AG10803 (cell line): ENCODE data around the gene FYB1.
A peak's percentile ranks its signal among the peaks of the same experiment; 100 is the strongest.
"Not testable (repeated sequence)": the region's sequence is repeated elsewhere in the genome, so short reads cannot be mapped to it uniquely, and the experiment has no call there.

Experiments used
- DNase-seq: peaks from one replicate; pipeline ENCODE4 v3.0.0; 2010; ENCODE audit warnings: low read depth
- H3K4me3 ChIP-seq: 2 replicates; pipeline ENCODE4 v1.5.1; 2011; ENCODE audit warnings: mild to moderate bottlenecking, low read length, control low read depth
- TF ChIP-seq, protein P1 (sequence below): conservative IDR thresholded peaks from 2 replicates; pipeline ENCODE4 v1.5.1; 2011; ENCODE audit warnings: mild to moderate bottlenecking, low read length, control low read depth, inconsistent platforms

Gene FYB1

DNA sequence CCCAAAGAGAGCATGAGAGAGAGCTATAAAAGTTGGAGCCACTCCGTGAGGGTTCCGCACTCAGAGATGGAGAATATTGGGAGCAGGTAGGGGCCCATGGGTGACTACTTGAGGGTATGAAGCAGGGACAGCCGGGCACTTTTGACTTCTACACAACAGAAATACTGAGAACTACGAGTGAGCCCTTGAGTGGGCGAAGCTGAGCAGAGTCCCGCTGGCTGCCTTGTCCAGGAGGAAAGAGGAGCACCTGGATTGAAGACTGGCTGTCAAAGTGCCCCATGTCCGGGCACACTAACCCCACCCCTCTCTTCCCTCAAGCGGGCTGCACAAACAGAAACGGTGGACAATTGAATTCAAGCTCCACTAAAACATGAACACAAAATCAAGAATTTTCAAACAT lies 33.6 kb downstream of the FYB1 start:
- no peak overlapping the region for H3K4me3 ChIP-seq
- DNase-seq: no peak
- TF ChIP-seq, protein P1, sequence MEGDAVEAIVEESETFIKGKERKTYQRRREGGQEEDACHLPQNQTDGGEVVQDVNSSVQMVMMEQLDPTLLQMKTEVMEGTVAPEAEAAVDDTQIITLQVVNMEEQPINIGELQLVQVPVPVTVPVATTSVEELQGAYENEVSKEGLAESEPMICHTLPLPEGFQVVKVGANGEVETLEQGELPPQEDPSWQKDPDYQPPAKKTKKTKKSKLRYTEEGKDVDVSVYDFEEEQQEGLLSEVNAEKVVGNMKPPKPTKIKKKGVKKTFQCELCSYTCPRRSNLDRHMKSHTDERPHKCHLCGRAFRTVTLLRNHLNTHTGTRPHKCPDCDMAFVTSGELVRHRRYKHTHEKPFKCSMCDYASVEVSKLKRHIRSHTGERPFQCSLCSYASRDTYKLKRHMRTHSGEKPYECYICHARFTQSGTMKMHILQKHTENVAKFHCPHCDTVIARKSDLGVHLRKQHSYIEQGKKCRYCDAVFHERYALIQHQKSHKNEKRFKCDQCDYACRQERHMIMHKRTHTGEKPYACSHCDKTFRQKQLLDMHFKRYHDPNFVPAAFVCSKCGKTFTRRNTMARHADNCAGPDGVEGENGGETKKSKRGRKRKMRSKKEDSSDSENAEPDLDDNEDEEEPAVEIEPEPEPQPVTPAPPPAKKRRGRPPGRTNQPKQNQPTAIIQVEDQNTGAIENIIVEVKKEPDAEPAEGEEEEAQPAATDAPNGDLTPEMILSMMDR: no peak

DNA sequence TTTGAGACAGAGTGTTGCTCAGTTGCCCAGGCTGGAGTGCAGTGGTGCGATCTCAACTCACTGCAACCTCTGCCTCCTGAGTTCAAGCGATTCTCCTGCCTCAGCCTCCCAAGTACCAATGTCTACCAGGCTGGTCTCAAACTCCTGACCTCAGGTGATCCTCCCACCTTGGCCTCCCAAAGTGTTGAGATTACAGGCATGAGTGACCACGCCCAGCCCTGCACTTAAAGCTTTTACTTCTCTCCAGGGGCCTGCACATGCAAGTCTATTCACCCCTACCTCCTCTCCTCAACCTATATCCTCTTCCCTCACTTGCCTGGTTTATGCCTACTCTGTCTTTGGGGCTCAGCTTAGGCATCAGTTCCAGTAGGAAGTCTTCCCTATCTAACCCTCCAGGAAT lies 39.8 kb downstream of the FYB1 start:
- H3K4me3 ChIP-seq, DNase-seq: not testable (repeated sequence)

DNA sequence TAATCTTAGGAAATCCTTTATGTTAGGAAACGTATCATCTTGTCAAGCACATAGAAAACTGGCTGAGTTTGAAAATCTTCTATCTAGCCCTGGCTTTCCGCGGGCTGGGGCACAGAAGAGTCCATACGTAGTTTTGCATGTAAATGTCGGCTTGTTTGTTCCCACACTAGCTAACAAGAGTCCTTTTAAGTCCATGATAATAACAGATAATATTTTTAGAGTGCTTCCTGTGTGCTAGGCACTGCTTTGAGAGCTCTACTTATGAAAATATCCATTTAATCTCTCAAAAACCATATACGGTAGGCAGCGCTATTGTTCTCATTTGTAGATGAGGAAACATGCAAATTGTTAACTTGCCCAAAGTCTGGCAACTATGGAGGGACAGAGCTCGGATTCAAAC lies 40.5 kb downstream of the FYB1 start:
- no peak for DNase-seq
- TF ChIP-seq, protein P1: no peak
- no peak overlapping the region for H3K4me3 ChIP-seq

DNA sequence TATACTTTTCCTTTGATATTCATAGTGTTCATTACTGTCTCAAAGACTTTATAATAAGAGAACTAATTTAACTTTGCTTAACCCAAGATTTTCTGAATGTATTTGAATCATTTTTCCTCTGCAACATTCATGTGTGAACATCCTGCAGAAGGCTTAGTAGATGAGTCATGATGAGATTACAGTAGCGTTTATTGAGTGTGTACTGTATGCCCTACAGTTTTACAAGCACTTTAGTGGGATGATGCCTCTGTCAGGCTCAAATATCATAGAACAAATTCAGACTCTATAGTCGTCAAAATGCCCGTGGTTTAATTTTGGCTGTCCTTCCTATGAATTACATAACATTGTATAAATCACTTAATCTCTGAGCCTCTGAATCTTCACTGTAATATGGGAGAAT lies 41.2 kb downstream of the FYB1 start:
- H3K4me3 ChIP-seq: no peak overlapping the region
- TF ChIP-seq, protein P1: no peak
- DNase-seq: peak; percentile 55

DNA sequence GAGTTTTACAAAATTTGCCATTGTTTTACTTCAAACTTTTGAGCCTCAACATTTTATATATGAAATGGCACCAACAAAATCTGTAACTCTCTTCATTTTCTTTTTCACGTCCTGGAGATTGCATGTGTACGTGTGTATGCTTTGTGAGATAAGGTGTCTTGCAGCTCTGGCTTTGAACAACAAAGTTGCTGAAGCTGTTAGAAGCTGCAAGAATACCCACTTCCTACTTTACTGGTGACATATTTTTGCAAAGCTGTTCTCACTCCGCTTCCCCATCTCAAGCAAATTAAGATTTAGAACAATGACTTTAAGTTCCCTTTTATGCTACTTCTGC lies 41.8 kb downstream of the FYB1 start:
- H3K4me3 ChIP-seq: no peak overlapping the region
- DNase-seq: no peak
- TF ChIP-seq, protein P1: no peak

DNA sequence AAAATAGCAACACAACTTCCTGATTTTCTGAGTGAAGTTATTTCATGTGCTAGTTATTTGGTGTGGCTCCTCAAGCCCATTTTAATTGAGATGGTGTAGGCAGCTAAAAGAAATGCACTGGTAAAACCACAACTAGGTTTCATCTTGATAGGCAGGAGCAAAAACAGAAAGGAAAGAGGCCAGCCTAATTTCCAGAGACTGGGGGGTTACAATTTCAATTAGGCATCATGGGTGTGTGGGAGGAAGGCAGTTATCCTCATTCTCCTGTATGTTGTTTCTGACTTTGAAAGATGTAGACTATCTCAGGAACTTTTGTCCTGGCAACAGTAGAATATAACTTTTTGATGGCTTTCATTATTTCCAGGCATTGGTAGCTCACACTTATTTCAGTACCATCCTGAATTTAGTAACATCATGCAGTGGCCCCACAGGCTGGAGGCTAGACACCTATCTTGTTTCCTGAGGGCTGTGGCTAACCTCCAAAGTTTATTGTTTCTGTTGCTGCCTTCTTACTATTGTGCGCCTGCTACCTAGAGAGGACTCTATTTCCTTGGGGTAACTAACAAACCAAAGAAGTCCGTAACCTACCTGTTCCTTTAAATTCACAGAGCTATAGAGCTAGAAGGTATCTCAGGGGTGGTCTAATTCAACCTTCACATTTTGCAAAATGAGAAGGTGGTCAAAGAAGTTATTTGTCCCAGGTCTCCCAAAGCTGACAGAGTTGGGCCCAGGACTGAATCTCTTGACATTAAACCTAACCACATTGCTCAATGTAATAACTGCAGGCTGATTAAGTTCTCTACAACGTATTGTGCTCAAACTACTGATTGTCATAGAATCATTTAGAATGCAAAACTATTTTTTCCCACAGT lies 42.4 kb downstream of the FYB1 start:
- DNase-seq: no peak
- no peak overlapping the region for H3K4me3 ChIP-seq
- TF ChIP-seq, protein P1: no peak

DNA sequence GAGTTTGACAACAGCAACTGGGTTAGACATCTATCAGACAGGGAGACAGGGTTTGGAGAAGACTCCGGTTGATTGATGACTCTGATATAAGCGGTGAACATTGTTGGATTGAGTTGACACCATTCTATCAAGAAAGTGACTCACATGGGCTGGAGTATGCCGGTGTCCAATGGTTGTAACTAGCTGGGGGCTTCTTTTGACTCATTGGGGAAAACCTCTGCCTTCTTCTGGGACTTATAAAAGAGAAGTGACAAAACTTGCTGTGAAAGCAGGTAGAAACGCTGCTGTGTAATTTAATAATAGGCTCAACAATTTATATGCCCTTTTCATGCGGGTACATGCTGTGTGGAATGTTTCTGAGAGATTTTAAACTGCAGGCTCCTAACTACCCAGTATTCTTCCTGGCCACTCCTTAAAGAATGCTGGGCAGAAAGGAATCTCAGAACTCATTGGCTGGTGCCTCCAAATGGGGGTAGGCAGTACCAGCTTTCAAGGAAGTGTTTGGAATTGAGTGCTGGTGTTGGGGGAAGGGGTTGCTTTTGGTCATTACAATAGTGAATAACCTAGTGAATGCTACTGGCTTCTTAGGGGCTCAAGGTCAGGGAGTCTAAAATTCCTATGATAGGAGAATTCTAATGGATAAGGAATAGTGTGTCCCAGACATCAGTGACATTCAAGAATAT lies 43.9 kb downstream of the FYB1 start:
- DNase-seq: no peak
- TF ChIP-seq, protein P1: no peak
- H3K4me3 ChIP-seq: no peak overlapping the region
